ENCODE measurements around the gene PALLD. TPM values are rescaled to one million over a fixed set of nuclear protein-coding genes. Genes with fewer than 3 reads are reported as not detected.

The PALLD gene
- total RNA-seq, 1 experiment from 2014 or later: 18.3 TPM

- Histone ChIP-seq H4K91ac (ENCODE audit: insufficient read length, low read depth, low read length) (no peak overlapping the region), H2BK120ac (ENCODE audit: low read depth, low read length, poor library complexity, severe bottlenecking) (no peak overlapping the region), H3T11ph (ENCODE audit: low read length) (no peak overlapping the region), H4K8ac (replicated peaks; ENCODE audit: insufficient read length, low read depth, low read length) (no peak overlapping the region), H3K4ac (ENCODE audit: low read depth, low read length) (no peak overlapping the region), H3K18ac (ENCODE audit: insufficient read length, low read depth, low read length) (no peak overlapping the region), H3K56ac (ENCODE audit: insufficient read length, low read depth, low read length) (no peak overlapping the region), H3K79me2 (ENCODE audit: insufficient read depth, low read length) (no peaks in the 10 kb centered on the region), H3K14ac (ENCODE audit: insufficient read depth, low read length) (no peak overlapping the region), H2BK20ac (ENCODE audit: low read depth, low read length, poor library complexity, severe bottlenecking) (no peak overlapping the region), H3K27ac (ENCODE audit: insufficient read length, low read depth, low read length) (no peak overlapping the region), H3K23ac (ENCODE audit: insufficient read length, low read depth, low read length) (no peak overlapping the region), H3K79me1 (ENCODE audit: insufficient read depth, low read depth, low read length, poor library complexity, severe bottlenecking) (no peaks in the 10 kb centered on the region), H3K9ac (ENCODE audit: extremely low read depth, insufficient read length, low read length) (no peak overlapping the region), H3K9me3 (ENCODE audit: control insufficient read depth, low read depth, low read length) (no peaks in the 10 kb centered on the region), H2BK5ac (ENCODE audit: insufficient read length, low read length) (no peak overlapping the region), H2AK5ac (ENCODE audit: insufficient read length, low read length) (no peak overlapping the region), H4K20me1 (ENCODE audit: control insufficient read depth, insufficient read depth, insufficient read length) (no peaks in the 10 kb centered on the region), H3K23me2 (ENCODE audit: insufficient read length, low read depth, low read length, poor library complexity, severe bottlenecking) (no peaks in the 10 kb centered on the region), H4K5ac (ENCODE audit: insufficient read length, low read depth, low read length) (no peak overlapping the region), H3K27me3 (ENCODE audit: insufficient read depth, low read length) (no peaks in the 10 kb centered on the region), H3K4me1 (ENCODE audit: insufficient read depth, low read length) (no peaks in the 10 kb centered on the region), H2AFZ (ENCODE audit: low read length) (no peak overlapping the region), H2BK12ac (ENCODE audit: insufficient read length, low read depth, low read length) (no peak overlapping the region), H3K4me2 (ENCODE audit: insufficient read depth, insufficient read length, low read length) (no peak overlapping the region), H2BK15ac (ENCODE audit: low read depth, low read length) (no peak overlapping the region)
- Mint-ChIP-seq H3K4me3 (no peak overlapping the region), H3K9me3 (peaks cover 0 to 4% of the 10 kb centered on the region in 2 experiments; a peak in 2 of 5 replicates), H3K36me3 (ENCODE audit: insufficient read depth in 1 of 3, low read depth in 3 of 3) (peaks cover 0 to 3% (median 0%) of the 10 kb centered on the region in 3 experiments; a peak in 1 of 7 replicates), H3K27ac (no peak overlapping the region), H3K4me1 (0 out of 4 replicates have a peak, but pooled peaks cover 0 to 3% of the 10 kb centered on the region in 2 experiments), H3K27me3 (ENCODE audit: low read depth) (no peaks in the 10 kb centered on the region)
- TF ChIP-seq, protein P1, sequence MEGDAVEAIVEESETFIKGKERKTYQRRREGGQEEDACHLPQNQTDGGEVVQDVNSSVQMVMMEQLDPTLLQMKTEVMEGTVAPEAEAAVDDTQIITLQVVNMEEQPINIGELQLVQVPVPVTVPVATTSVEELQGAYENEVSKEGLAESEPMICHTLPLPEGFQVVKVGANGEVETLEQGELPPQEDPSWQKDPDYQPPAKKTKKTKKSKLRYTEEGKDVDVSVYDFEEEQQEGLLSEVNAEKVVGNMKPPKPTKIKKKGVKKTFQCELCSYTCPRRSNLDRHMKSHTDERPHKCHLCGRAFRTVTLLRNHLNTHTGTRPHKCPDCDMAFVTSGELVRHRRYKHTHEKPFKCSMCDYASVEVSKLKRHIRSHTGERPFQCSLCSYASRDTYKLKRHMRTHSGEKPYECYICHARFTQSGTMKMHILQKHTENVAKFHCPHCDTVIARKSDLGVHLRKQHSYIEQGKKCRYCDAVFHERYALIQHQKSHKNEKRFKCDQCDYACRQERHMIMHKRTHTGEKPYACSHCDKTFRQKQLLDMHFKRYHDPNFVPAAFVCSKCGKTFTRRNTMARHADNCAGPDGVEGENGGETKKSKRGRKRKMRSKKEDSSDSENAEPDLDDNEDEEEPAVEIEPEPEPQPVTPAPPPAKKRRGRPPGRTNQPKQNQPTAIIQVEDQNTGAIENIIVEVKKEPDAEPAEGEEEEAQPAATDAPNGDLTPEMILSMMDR (conservative IDR thresholded peaks at IDR 0.05): no peak
- WGBS (ENCODE audit: extremely low coverage, insufficient read length, low lambda C conversion rate): no CpG with 5 or more reads among the region's 2 CpGs
- DNase-seq: no peak
Observed at GRCh38 chr4:168451331-168451730, 45.5 kb upstream of the PALLD start.

Data from H9 (cell line).